Activated CD8-positive, alpha-beta T cell treated with anti-CD3 and anti-CD28 coated beads for 36 hours (primary cell): Measurements from ENCODE around the gene OCA2. TPM values are rescaled to one million over a fixed set of nuclear protein-coding genes. Genes with fewer than 3 reads are reported as not detected.

Source experiments
- ATAC-seq: fragments of 200-7000 bp; cut with Tn5 transposase; one replicate; pipeline ENCODE4 v1.10.0; 2021; ENCODE audit warnings: mild to moderate bottlenecking, moderate library complexity
- CTCF ChIA-PET: fragments of 350-600 bp; sonication (Branson Sonifier 250); formaldehyde crosslinking; loops from one replicate; lab custom pipeline; 2021; ENCODE audit warnings: antibody characterized with exemption; lab: Charles Lee
- POLR2A ChIA-PET: fragments of 350-600 bp; sonication (Branson Sonifier 250); formaldehyde crosslinking; loops from one replicate; lab custom pipeline; 2021; ENCODE audit warnings: antibody characterized with exemption; lab: Charles Lee
- DNase-seq: peaks from one replicate; pipeline ENCODE4 v3.0.0-alpha.2; 2020
- H3K27ac Mint-ChIP-seq: one replicate; pipeline ENCODE4 v1.8.0; 2021; ENCODE audit warnings: mild to moderate bottlenecking, mixed read lengths
- H3K27me3 Mint-ChIP-seq: one replicate; pipeline ENCODE4 v1.8.0; 2021; ENCODE audit warnings: mixed read lengths
- H3K36me3 Mint-ChIP-seq: one replicate; pipeline ENCODE4 v1.8.0; 2021; ENCODE audit warnings: low read depth, mixed read lengths
- H3K4me1 Mint-ChIP-seq: one replicate; pipeline ENCODE4 v1.8.0; 2021; ENCODE audit warnings: low read depth, mixed read lengths
- H3K4me3 Mint-ChIP-seq: one replicate; pipeline ENCODE4 v1.8.0; 2021; ENCODE audit warnings: mild to moderate bottlenecking, moderate library complexity, mixed read lengths
- H3K9me3 Mint-ChIP-seq: one replicate; pipeline ENCODE4 v1.8.0; 2021; ENCODE audit warnings: mixed read lengths
- CTCF ChIP-seq: fragments of 200-600 bp; IDR thresholded peaks from one replicate; pipeline ENCODE4 v1.8.0; 2022; ENCODE audit warnings: antibody characterized with exemption, mild to moderate bottlenecking
- intact Hi-C: fragments of 100-400 bp; cut with micrococcal nuclease; formaldehyde crosslinking; loops from one replicate; pipeline ENCODE4 v1.10.0; 2022
- total RNA-seq, 2 experiments: library from RNA; stranded (reverse); gene quantifications; one replicate each; pipeline ENCODE4 v1.2.3, GENCODE V29; 2021

Gene OCA2
- total RNA-seq, 2 experiments from 2014 or later: not detected

- intact Hi-C loops: no loop called here
- H3K4me1 Mint-ChIP-seq: peaks cover 8% of the 10 kb centered on the region
- H3K36me3 Mint-ChIP-seq: no peaks in the 10 kb centered on the region
- no peak for TF ChIP-seq CTCF
- ChIA-PET POLR2A (no interaction called here), CTCF (interaction anchor here (1.2 to 2.0 kb wide), 2 partner anchors 43 kb away, joined by 4 to 5 read pairs; no protein-coding TSS in a partner anchor)
- H3K27ac Mint-ChIP-seq: no peak overlapping the region
- ATAC-seq: no peak
- no peak for DNase-seq
- H3K9me3 Mint-ChIP-seq: no peaks in the 10 kb centered on the region
- peaks cover 14% of the 10 kb centered on the region for H3K27me3 Mint-ChIP-seq
- H3K4me3 Mint-ChIP-seq: no peak overlapping the region
Observed at GRCh38 chr15:28082891-28083684, 16.0 kb downstream of the OCA2 start.

- Mint-ChIP-seq H3K9me3 (no peaks in the 10 kb centered on the region), H3K4me1 (peaks cover under 1% of the 10 kb centered on the region), H3K4me3 (no peak overlapping the region), H3K36me3 (no peaks in the 10 kb centered on the region), H3K27me3 (peaks cover 13% of the 10 kb centered on the region), H3K27ac (no peak overlapping the region)
- POLR2A ChIA-PET: no interaction called here
- intact Hi-C loops: no loop called here
- DNase-seq (no peak), ATAC-seq (no peak)
- no peak for TF ChIP-seq CTCF
- CTCF ChIA-PET: interaction anchor here (1.2 kb wide), 1 partner anchor 45 kb away, joined by 4 read pairs; no protein-coding TSS in a partner anchor
Observed at GRCh38 chr15:28081594-28081993, 17.5 kb downstream of the OCA2 start.

- Mint-ChIP-seq H3K27ac (no peak overlapping the region), H3K27me3 (peaks cover 10% of the 10 kb centered on the region), H3K4me3 (no peak overlapping the region), H3K36me3 (no peaks in the 10 kb centered on the region), H3K4me1 (no peaks in the 10 kb centered on the region), H3K9me3 (no peaks in the 10 kb centered on the region)
- ATAC-seq: no peak
- POLR2A ChIA-PET: no interaction called here
- CTCF ChIA-PET: no interaction called here
- intact Hi-C loops: no loop called here
- DNase-seq: no peak
- TF ChIP-seq CTCF: no peak
Observed at GRCh38 chr15:28080386-28080785, 18.7 kb downstream of the OCA2 start.

- ATAC-seq (no peak), DNase-seq (no peak)
- TF ChIP-seq CTCF: no peak
- ChIA-PET CTCF (no interaction called here), POLR2A (interaction anchor here (1.1 kb wide), 1 partner anchor 12 kb away, joined by 3 read pairs; no protein-coding TSS in a partner anchor)
- intact Hi-C loops: no loop called here
- no peaks in the 10 kb centered on the region for H3K36me3 Mint-ChIP-seq
- H3K27ac Mint-ChIP-seq: no peak overlapping the region
- no peaks in the 10 kb centered on the region for H3K9me3 Mint-ChIP-seq
- no peak overlapping the region for H3K4me3 Mint-ChIP-seq
- peaks cover 9% of the 10 kb centered on the region for H3K27me3 Mint-ChIP-seq
- no peaks in the 10 kb centered on the region for H3K4me1 Mint-ChIP-seq
Observed at GRCh38 chr15:28079313-28079969, 19.7 kb downstream of the OCA2 start.

GRCh38 chr15:28078191-28078719 lies 20.9 kb downstream of the OCA2 start:
- ATAC-seq (no peak), DNase-seq (no peak)
- TF ChIP-seq CTCF: no peak
- Mint-ChIP-seq H3K4me3 (no peak overlapping the region), H3K27ac (no peak overlapping the region), H3K36me3 (no peaks in the 10 kb centered on the region), H3K9me3 (no peaks in the 10 kb centered on the region), H3K27me3 (peaks cover 8% of the 10 kb centered on the region), H3K4me1 (no peaks in the 10 kb centered on the region)
- intact Hi-C loops: no loop called here
- ChIA-PET CTCF (no interaction called here), POLR2A (no interaction called here)
